ENCODE results near the gene TSPAN11. TPM values are rescaled to one million over a fixed set of nuclear protein-coding genes. Genes with fewer than 3 reads are reported as not detected.

Gene TSPAN11
- polyA plus RNA-seq, 3 donors: 3.8 to 5.0 (median 4.4) TPM

DNA sequence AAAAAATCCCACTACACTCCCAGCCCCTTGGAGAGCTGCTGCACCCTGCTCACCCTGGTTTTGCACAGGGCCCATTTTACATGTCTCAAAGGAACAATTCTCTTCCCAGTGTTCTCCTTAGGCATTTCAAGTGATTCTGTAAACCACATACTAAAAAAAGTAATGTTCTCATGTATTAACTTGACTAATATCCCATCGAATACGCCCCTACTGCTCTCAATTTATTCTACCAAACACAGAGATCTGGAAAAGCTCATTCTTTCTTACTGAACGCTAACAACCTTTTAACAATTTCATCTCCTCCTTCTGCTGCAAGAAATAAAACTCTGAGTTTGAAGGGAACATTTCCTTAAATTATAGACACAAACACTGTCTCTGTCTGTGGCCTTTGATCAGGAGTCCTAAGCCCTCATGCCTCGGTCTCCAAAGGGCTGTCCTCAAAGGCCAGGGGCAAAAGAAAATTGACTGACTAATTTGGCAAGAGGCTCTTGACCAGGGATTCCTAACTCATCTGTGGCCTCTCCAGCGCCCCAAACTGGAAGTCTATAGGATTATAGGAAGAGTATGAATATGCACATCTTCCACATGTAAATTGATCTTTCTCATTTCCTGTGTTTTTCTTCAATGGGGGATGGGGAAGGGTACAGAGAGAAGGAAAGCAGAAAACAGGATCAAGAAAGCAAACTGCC lies 17.1 kb upstream of the TSPAN11 start:
- no peak for DNase-seq (ENCODE audit: low read depth in 3 of 3, low spot score in 2 of 3)

DNA sequence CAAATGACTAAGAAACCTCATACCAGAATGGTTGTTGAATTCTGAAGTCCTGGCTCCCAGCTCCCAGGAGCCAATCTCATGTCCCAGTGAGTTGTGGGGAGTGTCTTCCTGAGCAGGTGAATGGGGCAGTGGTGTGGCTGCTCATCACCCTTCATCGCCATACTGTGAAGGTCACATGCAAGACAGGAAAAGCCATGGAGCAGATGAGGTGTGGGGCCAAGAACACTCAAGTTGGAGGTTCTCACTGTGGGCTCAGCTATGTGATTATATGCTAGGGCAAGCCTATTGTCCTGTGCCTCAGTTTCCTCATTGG lies 16.6 kb upstream of the TSPAN11 start:
- no peak for DNase-seq (ENCODE audit: low read depth in 3 of 3, low spot score in 2 of 3)

DNA sequence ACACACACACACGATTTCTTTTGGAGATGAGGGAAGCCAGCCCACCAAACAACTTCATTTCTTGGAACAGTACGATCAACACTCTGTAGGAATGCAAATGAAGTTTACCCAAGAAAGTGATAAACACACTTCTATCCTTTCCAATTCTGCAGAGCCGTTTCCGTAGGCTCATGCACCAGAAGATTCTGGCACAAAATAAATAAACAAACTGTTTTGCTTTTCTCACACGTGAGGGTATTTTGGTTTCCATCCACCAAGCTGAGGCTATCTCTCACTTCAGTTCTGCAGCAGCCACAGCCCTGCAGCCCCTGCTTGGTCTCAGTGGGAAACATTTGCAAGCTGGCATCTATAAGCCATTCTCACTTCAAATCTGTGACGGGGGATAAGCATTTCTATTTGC lies 15.3 kb upstream of the TSPAN11 start:
- no peak for DNase-seq (ENCODE audit: low read depth in 3 of 3, low spot score in 2 of 3)

DNA sequence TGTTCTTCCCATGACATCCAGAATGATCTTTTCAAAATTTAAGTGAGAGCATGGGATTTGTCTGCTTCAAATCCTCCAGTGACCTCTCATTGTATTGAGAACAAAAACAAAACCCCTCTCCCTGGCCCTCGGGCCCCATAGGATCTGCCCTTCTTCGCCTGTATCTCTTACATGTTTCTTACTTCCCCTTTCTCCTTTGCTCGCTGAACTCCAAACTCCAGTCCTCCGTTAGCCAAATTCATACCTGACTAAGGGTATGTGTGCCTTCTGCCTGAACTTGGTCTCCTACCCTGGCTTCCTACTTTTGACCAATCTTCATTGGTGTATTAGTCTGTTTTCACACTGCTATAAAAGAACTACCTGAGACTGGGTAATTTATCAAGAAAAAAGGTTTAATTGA lies 13.2 kb upstream of the TSPAN11 start:
- no peak for DNase-seq (ENCODE audit: low read depth in 3 of 3, low spot score in 2 of 3)

DNA sequence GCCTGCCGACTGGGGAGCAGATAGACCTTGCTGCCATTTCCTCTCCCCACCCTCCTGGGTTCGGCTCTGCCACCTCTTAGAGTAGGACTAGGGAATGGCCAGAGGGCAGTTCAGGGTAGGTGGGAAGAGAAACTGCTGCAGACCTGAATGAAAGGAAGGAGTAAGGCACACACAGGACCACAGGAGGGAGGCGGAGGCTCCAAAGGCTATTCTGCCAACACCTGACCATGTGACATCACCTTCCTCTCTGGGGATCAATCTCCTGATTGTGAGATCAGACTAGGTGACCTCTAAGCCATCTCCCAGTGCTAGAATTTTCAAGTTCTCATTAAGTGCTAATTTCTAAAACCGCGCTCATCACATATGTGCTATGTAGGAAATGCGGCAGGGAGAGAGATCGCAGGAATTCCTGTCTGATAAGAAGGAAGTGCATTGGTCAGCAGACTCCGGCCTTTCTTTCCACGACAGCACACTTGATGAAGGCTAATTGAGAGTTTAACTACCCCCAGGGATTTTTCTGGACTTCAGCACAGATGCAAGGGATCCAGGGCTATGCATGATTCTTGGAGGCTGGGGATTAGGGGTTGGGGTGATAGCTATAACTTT lies 11.5 kb upstream of the TSPAN11 start:
- no peak for DNase-seq (ENCODE audit: low read depth in 3 of 3, low spot score in 2 of 3)

DNA sequence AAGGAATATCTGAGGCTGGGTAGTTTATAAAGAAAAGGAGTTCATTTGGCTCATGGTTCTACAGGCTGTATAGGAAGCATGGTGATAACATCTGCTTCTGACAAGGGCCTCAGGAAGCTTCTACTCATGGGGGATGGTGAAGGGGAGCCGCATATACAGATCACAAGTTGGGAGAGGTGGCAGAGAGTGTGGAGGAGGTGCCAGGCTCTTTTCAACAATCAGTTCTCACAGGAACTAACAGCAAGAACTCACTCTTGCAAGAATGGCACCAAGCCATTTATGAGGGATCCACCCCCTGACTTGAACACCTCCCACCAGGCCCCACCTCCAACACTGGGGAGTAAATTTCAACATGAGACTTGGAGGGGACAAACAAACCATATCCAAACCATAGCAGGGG lies 3.5 kb upstream of the TSPAN11 start:
- DNase-seq (ENCODE audit: low read depth in 3 of 3, low spot score in 2 of 3): no peak

DNA sequence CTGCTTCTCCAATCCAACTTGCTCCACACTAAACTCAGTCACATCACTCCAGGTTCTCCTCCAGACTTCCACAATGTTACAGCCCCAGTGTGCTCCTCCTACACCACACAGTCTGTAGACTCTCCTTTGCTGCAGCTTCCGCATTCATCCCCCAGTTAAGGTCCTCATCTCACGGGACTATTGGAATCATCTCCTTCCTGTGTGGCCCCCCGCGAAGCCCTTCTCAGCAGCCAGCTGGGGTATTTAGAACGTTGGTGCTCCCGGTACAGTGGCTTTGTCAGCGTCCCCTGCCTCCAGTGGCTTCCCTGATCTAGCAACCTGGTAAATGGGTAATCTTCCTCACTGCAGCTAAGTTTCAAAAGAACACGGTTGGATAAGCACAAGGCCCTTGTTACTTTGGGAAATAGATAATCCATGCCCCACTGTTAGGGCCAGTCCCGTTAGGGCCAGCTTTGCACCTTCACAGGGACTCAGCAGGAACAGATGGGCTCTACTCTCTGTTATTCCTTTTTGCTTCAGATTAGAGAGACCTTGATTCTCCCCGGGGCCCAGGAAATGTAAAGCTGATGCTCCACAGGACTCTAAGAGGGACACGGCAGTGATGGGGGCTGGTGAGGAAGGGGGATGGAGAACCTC lies 823 bp upstream of the TSPAN11 start:
- no peak for DNase-seq (ENCODE audit: low read depth in 3 of 3, low spot score in 2 of 3)

DNA sequence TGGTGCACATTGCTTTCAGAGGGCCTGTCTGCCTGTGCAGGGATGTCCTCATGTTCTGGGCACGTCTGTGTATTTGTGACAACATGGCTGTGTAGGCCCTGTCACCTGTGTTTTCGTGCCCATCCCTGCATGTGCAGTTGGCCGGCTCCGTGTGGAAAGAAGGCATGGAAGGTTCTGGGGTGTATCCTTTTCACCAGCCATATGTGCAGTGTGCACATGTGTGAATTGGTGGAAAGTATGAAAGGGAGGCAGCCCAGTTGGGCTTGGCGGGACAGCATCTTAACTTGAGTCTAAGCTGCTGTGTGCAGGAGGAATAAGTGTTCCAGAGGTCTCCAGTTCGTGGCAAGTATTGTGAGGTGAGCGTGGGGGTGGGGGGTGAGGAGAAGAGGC lies 669 bp downstream of the TSPAN11 start:
- no peak for DNase-seq (ENCODE audit: low read depth in 3 of 3, low spot score in 2 of 3)

DNA sequence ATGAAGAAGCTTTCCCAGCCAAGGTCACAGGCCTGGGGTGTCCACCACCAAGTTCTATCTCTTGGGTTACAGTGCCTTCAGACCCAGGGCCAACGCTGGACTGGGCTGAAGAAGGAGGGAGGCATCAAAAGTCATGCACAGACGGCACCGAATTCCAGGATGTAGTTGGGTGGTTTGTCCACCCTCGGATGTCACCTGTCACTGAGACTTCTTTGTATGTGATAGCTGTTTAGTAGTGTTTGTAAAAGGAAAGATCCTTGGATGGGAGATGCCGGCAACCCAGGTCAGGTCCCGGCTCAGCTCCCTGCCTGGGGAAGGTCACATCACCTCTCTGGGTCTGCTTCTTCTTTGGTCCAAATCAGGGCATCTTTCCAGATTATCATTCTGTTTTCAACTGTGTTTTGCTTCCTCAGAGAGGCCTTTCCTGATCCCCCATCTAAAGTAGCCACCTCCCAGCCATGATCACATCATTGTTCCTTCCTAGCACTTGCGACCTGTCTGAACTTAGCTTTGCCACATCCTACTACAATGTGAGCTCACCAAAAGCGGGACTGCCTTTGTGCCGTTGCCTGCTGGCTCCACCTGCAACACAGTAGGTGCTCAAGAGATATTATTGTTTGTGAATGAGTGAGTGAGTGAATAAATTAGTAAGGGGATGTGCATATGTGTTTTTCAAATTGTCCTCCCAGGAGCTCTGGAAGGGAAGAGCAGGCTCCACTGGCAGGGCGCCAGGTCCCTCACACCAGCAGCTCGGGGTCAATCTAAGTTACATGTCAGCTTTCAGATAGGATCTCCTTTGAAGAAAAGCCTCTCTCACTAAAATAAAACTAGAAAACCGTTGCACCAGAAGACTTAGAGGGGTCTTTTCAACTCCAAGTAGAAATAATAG lies 2.1 kb downstream of the TSPAN11 start:
- DNase-seq (ENCODE audit: low read depth in 3 of 3, low spot score in 2 of 3): no peak

DNA sequence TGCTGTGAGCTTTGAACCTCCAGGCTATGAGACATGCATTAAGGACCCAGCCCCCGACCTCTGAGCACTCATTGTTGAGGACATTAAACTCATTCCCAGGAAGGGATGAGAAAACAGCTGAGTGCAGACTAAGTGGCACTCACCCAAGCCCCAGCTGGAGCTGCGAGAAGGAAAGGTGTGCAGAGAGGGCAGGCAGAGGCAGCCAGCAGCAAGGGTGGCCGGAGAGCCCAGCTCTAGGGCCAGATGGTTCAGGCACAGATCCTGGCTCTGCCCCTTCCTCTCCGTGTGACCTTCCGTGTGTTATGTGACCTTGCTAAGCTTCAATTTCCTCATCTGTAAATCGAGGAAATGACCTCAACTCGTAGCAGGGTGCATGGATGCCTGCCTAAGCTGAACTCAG lies 3.7 kb downstream of the TSPAN11 start:
- DNase-seq (ENCODE audit: low read depth in 3 of 3, low spot score in 2 of 3): no peak

DNA sequence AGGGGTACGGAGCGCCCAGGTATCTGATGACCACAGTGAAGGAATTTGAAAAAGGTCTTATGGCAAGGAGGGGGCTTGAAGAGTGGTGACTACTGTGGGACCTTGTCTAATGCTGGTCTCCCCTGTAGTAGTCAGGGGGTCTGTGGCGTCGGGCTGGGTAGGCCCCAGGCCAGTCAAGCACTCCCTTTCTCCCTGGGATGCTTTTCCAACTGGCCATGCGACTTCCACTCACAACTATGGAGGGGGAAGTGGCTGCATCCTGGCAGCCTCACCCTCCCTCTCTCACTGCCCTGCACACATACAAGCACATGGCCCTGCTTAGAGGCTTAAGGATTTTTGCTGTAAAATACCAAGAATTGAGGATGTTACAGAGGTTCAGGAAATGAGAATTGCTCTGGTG lies 4.1 kb downstream of the TSPAN11 start:
- DNase-seq (ENCODE audit: low read depth in 3 of 3, low spot score in 2 of 3): no peak

DNA sequence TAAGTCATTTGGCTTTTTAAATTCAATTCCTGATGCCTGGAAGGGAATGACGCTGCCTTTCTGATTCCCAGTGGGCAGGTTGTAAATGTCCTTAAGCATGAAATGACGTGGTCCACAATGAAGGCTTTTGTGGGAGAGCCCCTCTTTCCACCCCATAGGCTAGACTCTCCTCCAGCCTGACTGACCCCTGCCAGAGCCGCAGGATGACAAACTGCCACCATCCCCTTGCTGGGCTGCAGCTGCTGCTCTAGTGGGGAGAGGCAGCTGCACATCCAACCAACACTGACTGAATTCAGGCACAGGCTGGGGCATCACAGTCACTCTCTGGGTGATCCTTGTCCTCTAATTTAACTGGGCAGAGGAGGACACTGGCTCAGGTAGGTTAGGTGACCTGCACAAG lies 6.3 kb downstream of the TSPAN11 start:
- no peak for DNase-seq (ENCODE audit: low read depth in 3 of 3, low spot score in 2 of 3)

DNA sequence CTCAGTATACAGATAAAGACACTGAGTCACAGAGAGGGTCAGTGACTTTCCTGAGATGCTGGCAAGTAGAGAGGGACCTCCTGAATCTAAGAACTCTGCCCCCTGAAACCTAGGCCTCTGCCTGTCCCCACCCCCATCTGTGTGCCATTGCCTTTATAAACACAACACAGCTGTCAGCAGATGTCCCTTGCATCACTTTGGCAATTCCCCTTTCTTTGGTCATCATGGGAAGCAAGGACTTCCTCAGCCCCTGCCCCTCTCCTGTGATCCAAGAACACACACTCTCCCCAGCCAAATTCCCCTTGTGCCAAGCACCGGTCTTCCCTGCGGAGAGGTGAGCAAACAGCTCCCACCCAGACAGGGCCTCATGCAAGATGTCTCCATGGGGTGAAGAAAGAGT lies 8.3 kb downstream of the TSPAN11 start:
- no peak for DNase-seq (ENCODE audit: low read depth in 3 of 3, low spot score in 2 of 3)

DNA sequence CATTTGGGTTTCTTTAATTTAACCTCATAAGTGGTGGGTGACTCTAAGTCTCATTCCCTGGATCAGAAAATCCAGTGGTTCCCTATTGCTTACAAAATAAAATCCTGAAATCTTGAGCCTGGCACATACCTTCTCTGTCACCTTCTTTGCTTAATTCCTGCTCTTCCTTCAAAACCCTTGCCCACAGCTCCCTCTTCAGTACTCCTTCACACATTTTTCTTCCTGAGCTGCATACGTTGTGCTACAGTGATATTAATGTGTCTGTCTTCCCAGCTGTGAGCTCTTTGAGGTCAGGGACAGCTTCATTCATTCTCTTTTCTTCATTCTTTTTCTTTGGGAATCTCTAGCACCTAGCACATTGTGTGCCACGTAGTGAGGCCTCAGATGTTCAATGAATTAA lies 9.5 kb downstream of the TSPAN11 start:
- DNase-seq (ENCODE audit: low read depth in 3 of 3, low spot score in 2 of 3): no peak

DNA sequence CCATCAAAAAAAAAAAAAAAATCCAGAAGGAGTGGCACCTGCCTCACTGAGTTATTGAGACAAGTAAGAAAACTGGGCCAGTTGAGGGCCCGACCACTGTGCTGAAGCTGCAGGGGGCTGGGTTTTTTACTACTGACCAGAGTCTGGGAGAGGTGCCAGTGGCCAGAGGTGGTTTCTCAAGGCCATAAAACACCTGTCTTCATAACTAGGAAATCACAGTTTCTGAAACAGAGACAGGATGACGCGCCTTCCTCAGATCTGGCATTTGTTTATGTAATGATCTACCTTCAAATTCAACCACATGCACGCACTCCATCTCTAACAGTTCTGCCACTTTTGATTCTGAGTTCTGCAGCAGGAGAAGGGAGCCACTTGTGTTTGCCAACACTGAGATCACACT lies 12.7 kb downstream of the TSPAN11 start:
- DNase-seq (ENCODE audit: low read depth in 3 of 3, low spot score in 2 of 3): no peak

DNA sequence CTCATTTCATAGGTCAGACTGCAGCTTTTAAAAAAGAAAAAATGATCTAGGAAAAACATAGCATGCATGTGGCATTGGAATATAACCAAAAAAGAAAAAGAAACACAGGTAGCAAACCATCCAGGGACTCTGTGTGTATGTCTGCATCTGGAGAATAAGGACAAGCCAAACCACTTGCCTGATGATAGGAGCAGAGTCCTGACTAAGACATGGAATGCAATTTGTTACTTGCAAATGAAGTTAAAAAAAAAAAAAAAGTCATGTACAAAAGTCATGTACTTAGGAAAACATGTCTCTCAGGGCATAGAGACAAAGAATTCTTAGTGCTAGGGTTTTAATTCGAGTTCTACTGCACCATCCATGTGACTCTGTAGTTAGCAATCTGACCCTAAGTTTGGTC lies 15.9 kb downstream of the TSPAN11 start:
- no peak for DNase-seq (ENCODE audit: low read depth in 3 of 3, low spot score in 2 of 3)

DNA sequence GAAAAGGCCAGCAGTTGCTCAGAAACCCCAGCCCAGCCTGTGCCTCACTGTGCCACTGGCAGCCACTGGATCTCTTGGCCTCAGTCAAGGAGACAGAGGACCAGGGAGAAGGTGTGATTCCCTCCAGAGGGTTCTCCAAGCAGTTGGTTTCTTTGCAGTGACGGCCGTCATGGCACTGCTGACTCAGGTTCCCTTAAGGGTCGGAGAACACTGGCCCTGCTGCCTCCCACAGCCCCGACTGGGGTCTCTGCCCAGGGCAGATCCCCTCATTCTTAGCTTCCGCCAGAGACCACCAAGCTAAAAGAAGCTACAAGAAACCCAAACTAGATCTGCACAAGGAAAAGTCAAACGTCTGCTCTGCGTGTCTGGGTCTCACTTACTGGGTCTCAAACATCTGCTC lies 16.4 kb downstream of the TSPAN11 start:
- no peak for DNase-seq (ENCODE audit: low read depth in 3 of 3, low spot score in 2 of 3)

DNA sequence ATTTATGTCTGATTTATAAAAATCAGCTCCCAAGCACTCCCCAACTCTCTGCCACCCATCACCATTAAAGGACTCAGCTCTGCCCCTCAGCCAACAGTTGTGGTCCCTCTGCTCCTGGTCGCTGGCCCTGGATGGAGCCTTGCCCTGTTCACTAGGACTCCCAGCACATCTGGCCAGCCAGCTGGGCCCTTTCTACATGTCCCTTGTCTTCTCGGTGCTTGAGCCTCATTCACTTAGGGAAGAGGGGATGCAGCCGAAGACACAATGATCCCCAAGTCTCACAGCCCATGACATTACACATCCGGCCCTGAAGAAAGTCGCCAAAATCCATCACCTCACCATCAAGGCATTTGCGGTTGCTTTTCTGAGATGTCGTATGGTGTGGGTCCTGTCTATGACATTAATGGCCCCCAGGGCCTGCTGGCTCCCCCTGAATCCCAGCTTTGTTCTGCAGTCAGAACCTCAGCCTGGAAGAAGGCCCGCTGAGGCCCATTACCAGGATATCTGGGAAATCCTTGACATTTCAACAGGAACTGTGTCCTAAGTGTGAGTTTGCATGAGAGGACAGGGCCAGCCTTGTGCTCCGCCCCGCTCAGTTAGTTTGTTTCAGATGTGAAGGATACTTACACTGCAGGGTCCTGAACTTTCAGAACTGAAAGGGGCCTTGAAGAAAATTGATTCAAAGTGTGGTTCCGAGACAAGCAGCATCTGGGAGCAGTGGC lies 19.1 kb downstream of the TSPAN11 start:
- no peak for DNase-seq (ENCODE audit: low read depth in 3 of 3, low spot score in 2 of 3)

DNA sequence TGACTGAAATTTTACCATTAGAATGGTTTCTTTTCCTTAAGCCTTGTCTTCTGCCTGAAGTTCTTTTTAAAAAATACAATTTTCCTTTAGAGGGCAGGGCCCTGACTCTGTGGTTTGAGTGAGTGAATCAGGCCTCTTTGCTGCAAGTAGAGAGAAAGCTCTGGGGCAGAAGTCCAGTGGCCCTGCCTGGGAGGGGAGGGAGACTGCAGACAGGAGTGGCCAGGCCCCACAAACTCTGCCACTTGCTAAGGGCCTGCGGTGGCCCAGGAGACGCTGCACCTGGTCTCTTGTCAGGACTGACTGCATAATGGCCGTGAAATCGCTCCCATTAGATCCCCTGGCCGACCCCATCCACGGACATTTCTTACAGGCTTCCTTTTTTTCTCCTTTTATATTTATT lies 25.5 kb downstream of the TSPAN11 start:
- no peak for DNase-seq (ENCODE audit: low read depth in 3 of 3, low spot score in 2 of 3)

DNA sequence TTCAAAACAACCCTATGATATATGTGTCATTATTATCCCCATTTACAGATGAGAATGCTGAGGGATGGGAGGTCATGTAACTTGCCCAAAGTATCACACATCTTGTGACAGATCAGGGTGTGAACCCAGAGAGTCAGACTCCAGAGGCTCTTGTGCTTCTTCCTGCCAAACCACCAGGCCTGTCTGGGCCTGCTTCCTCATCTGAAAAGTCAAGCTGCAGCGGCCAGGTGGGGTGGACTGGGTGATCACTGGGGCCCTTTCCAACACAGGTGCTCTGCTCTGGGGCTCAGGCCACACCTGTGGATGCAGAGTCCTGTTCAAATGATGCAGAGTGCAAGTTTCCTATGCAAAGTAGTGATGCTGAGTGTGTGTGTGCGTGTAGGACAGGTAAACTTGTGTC lies 26.7 kb downstream of the TSPAN11 start:
- DNase-seq (ENCODE audit: low read depth in 3 of 3, low spot score in 2 of 3): no peak

Measured in right renal cortex interstitium (tissue), 3 donors.